GM18520 (cell line): ENCODE measurements around the gene TMEM9.

Experiments
- ATAC-seq: cut with Tn5 transposase; IDR thresholded peaks from one replicate; pipeline ENCODE4 v1.9.1; 2021; ENCODE audit not compliant: unreplicated experiment

Gene TMEM9

GRCh38 chr1:201085902-201086735 is 68.2 kb downstream of the TMEM9 start:
- no peak for ATAC-seq
